NCI-H82 treated with DMSO at 0.1 percent for 48 hours (cell line): ENCODE results near the gene GFY.

Experiments
- DNase-seq: peaks from one replicate; lab custom pipeline; 2025; ENCODE audit not compliant: unreplicated experiment; lab: John Stamatoyannopoulos, UW

The GFY gene

DNA sequence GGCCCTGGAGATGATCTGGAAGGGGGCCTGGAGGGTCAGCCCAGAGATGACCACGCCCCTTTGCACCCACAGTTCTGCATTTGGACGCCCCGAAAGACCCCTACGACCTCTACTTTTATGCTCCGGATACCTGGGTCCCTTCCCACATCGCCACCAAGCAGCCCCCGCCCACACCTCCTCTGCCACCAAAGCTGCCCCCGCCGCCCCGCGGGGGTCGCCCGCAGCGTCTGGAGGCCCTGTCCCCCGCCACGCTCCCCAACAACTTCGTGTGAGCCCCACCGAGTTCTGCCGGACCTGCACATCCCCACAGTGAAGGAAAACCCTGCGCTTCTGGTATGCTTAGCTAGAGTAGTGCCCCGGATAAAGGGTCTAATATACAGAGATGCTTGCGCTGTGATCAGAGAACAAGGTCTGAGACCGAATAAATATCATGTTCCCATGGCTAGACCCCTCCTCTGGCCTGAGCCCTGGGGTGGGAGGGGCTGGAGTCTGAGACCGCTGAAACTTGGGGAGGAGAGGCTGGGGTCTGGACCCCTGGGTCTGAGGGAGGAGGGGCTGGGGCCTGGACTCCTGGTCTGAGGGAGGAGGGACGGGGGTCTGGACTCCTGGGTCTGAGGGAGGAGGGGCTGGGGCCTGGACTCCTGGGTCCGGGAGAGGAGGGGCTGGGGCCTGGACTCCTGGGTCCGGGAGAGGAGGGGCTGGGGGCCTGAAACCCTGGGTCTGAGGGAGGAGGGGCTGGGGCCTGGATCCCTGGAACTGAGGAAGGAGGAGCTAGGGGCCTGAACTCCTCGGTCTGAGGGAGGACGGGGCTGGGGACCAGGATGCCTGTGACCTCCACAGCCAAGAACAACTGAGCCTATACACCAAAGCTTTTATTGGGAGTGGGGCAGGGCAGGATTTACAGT, 3.6 kb downstream of the GFY start:
- DNase-seq: no peak

- DNase-seq: no peak
These were observed 5.0 kb downstream of the GFY start for GRCh38 chr19:49430172-49430677.

DNA sequence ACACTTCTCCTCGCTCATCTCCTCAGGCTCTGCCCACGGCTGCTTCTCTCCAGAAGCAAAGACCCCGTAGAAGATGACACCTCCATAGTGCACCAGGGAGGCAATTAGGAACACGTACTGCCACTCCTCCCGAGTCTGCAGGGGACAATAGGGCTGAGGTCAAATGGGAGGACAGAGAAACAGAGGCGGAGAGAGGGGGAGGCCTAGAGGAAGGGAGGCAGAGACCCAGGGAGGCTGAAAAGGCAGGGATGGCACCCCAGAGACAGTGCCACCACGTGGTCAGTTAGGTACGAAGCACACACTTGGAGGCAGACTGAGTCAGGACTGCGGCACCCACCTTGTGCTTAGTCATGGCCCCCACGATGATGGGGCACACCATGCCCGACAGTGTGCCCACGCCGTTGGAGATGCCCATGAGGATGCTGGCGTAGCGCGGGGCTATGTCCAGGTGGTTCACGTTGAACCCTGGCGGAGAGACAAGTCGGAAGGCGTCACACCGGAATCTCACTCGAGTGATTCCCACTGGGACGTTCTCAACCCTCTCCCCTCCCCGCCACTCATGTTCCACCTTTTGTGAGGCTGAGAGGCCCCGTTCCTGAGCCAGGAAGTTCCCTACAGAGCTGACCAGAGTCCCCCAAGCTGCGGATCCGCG, 5.6 kb downstream of the GFY start:
- DNase-seq: no peak

DNA sequence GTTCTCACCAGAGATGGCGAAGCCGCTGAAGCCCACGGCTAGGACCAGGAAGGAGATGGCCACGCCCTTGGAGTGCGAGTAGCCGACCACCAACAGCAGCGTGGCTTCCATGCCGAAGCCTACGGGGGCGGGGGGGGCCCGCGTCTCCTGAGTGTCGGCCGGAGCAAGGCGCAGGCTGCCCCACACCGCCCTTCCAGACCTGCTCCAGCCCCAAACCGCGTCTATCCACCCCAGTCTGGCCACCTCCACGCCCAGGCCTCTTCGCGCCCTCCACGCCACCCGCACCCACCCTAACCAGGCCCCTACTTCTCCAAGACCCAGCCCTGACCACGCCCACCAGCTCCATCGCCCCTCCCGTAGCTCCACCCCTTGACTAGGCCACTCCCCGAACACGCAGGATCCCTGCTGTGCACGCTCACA, 6.2 kb downstream of the GFY start:
- no peak for DNase-seq

- no peak for DNase-seq
These were observed 7.2 kb downstream of the GFY start for GRCh38 chr19:49432141-49433073.

GRCh38 chr19:49433240-49433901, 8.2 kb downstream of the GFY start:
- no peak for DNase-seq

DNA sequence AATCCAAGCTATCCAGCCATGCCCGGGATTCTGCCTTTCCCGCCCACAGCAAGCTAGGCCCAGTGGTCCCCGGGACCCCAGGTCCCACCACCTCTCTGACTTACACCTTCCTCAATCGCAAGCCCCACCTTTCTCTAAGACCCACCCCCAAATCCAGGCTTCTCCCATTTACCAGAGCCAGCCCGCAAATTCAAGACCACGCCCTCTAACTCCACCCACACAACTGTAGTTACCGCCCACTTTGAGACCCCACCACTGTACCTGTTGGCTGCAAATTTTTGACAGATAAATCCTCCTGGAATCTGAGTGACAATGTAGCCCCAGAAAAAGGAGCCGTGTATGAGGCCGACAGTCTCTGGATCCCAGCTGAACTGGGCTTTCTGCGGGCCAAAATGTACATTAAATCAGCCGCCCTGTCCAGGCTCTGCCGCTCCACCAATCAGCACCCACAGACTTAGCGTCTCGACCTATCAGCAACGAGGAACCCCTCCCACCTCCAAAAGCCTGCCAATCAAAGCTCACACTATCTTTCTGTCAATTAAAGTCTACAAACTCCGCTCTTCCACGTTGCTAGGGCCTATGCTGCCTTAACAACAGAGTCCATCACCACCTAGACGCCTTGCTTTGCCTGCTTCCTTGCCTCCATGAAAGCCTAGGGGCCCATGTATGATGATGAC, 9.9 kb downstream of the GFY start:
- no peak for DNase-seq

DNA sequence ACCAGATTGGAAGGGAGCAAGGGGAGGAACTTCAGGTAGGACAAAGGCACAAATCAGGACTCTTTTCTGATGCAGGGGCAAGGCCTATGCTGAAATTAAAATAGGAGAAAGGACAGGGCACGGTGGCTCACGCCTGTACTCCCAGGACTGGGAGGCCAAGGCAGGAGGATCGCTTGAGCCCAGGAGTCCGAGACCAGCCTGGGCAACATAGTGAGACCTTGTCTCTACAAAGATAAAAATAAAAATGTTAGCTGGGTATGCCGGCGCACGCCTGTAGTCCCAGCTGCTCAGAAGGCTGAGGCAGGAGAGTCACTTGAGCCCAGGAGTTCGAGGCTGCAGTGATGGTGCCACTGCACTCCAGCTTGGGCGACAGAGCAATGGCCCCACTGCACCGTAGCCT, 10.5 kb downstream of the GFY start:
- DNase-seq: no peak

- DNase-seq: no peak
These were observed 11.3 kb downstream of the GFY start for GRCh38 chr19:49436381-49437017.

DNA sequence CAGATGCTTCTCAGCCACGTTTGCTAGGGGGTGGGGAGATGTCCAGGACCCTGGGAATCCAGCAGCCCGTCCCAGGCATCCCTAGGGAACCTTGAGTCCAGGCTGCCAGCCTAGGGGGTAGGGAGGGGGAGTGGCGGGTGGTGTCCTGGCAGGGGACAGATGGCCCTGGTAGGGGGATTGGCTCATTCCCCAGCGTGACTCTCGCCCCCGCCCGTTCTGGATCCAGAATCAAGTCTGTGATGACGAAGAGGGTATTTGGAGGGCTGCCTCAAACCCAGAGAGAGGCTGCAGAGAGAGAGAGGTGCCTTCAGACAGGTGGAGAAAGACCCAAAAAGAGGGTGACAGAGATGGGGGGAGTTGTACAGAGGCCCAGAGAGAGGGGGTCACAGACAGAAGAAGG, 12.0 kb downstream of the GFY start:
- DNase-seq: peak; percentile 87

- peak; percentile 78 for DNase-seq
These were observed 13.1 kb downstream of the GFY start for GRCh38 chr19:49438261-49438660.

DNA sequence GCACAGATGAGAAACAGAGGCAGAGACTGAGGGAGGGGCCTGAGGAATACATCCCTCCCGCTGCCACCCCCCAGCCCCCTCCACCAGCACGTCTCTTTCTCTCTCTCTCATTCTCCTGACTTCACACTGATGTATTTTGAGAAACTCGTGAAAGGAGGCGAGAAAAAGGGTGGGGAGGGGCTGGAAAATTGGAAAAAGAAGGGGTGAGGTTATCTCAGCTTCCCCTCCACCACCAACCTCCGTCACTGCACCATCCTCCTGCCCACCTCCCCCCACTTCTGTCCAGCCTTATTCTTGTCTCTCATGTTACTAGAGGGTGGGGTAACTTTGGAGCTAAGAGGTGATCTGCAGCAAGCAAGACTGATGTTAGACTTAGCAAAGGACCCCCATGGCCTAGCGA, 14.6 kb downstream of the GFY start:
- no peak for DNase-seq

DNA sequence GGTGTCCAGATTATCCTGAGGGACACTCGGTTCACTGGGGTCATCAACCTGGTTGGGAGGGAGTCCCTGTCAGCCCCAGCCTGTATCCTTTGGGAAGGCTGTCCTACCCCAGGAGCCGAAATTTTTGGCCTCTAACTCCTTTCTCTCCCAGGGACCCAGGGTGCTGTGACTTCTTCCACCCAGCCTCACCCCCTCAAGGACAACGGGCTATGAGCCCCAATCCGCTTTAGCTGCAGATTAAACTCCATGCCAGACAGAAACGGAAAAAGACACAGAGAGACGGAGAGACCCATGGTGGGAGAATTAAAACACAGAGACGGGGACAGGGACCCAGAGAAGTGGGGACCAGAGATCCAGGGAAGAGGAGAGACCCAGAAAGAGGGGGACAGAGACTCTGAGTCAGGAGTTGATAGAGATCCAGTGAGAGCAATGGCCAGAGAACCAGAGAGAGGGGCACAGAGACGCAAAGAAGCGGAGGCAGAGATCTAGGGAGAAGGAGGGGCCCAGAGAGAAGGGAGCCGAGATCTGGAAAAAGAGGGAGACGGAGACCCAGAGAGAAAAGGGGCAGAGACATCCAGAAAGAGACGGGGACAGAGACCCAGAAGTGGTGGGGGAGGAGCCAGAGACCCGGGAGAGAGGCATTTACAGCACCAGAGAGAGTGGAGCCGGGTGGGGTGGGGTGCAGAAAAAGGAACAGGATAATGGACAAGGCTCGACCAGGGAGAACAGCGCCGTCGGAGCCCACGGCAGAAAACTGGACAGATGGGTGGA, 15.4 kb downstream of the GFY start:
- DNase-seq: peak; percentile 27

- DNase-seq: peak; percentile 78
These were observed 16.2 kb downstream of the GFY start, which contains the start of gene SLC17A7 for GRCh38 chr19:49441210-49441959. TSS of gene SLC17A7 (minus strand) at chr19:49441527. CDS start at chr19:49441379, 148 bp downstream.

DNA sequence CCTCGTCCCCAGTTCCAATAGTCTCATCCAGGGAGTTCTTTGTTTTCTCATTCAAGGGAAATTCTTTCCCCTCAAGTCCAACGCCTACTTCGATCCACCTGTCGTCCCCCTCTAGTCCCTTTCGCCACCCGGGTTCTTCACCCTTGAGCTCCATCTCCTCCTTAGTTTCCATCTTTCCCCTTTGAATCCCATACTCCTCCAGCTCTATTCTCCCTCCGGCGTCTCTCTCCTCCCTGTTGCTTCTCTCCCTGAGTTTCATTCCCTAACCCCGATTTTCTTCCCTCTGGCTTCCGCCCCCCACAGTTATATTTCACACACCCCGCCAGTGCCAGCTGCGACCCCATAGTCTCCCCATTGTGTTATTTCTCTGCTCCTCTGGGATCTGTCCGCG, 16.8 kb downstream of the GFY start:
- DNase-seq: no peak

DNA sequence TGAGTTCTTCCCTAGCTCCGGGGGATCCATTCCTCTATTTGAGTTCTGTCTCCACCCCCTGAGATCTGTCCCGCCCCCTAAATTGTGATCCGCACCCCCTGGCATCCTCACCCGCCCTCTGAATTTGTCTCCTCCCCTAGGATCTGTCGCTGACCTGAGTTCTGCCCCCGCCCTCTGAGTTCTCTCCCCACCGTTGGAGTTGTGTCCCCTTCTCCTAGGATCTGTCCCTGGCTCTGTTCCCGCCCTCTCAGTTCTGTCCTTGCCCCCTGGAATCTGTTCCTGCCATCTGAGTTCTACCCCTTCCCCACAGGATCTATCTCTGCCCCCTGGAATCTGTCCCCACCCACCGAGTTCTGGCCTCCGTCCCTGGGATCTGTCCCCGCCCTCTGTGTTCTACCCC, 17.2 kb downstream of the GFY start:
- no peak for DNase-seq

DNA sequence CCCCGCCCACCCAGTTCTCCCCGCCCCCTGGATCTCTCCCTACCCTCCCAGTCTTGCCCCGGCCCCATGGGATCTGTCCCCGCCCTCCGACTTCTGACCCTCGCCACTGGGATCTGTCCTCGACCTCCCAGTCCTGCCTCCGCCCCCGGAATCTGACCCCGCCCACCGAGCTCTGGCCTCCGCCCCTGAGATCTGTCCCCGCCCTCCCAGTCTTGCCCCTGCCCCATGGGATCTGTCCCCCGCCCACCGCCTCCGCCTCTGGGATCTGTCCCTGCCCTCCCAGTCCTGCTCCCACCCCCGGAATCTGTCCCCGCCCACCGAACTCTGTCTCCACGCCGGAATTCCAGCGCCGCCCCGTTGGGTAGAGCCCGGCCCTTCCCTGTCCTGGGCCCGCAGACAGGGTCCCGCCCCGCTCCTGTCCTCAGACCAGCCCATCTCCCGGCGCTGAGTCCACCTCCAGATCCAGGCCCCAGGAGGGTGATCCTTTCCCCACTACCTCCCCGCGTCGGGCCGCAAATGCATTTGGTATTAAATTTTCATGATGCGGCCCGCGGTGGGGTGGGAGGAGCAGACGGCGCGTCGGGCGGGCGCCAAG, 17.7 kb downstream of the GFY start:
- peak; percentile 93 for DNase-seq
